Measurements from ENCODE around the gene PDCD1. TPM values are rescaled to one million over a fixed set of nuclear protein-coding genes. Genes with fewer than 3 reads are reported as not detected.

Gene PDCD1
- total and polyA plus RNA-seq, 2 of the 13 experiments (the other 11 are each of a cell fraction or from before 2014, with no cell fraction given), result 0.04 TPM; not detected in 1

GRCh38 chr2:241804326-241805229, 54.1 kb downstream of the PDCD1 start (continued):
- peak; percentile 26; the same call in 1 of the 2 replicates for TF ChIP-seq CTCF (CRISPR knock-in tag; IDR thresholded peaks at IDR 0.05)
- no peak for TF ChIP-seq ZNF556 (CRISPR knock-in tag; IDR thresholded peaks at IDR 0.05; ENCODE audit: borderline replicate concordance)
- TF ChIP-seq CEBPZ (IDR thresholded peaks at IDR 0.05; ENCODE audit: low read length), result no peak
- TF ChIP-seq POLR2A (IDR thresholded peaks at IDR 0.05; ENCODE audit: insufficient read depth in 1 of 2, low read depth in 2 of 2, low read length in 2 of 2), result no peak
- no peak for TF ChIP-seq SP5 (CRISPR knock-in tag; IDR thresholded peaks at IDR 0.05; ENCODE audit: borderline replicate concordance, low read depth)
- TF ChIP-seq RAD51 (IDR thresholded peaks at IDR 0.05; ENCODE audit: borderline replicate concordance), result no peak
- TF ChIP-seq RXRA (CRISPR knock-in tag; IDR thresholded peaks at IDR 0.05), result 0 out of 2 replicates have a peak, but pooled peaks have one; percentile 16
- no peak for TF ChIP-seq MATR3 (CRISPR knock-in tag; IDR thresholded peaks at IDR 0.05)
- TF ChIP-seq RBM22 (optimal IDR thresholded peaks at IDR 0.05; ENCODE audit: low read length), result peak; percentile 24
- TF ChIP-seq ZNF737 (CRISPR knock-in tag; IDR thresholded peaks at IDR 0.05; ENCODE audit: borderline replicate concordance), result no peak
- no peak for TF ChIP-seq AGO1 (IDR thresholded peaks at IDR 0.05; ENCODE audit: low read depth, low read length, poor library complexity, severe bottlenecking)
- no peak for TF ChIP-seq ZNF639 (CRISPR knock-in tag; conservative IDR thresholded peaks at IDR 0.05)
- no peak for TF ChIP-seq HNRNPH1 (optimal IDR thresholded peaks at IDR 0.05; ENCODE audit: low read depth, low read length)
- no peak for TF ChIP-seq NCOR1 (IDR thresholded peaks at IDR 0.05; ENCODE audit: borderline replicate concordance, low read length)
- no peak for TF ChIP-seq TP53 (CRISPR knock-in tag; conservative IDR thresholded peaks at IDR 0.05)
- TF ChIP-seq TOE1 (CRISPR knock-in tag; IDR thresholded peaks at IDR 0.05), result no peak
- no peak for TF ChIP-seq NFIB (CRISPR knock-in tag; IDR thresholded peaks at IDR 0.05; ENCODE audit: borderline replicate concordance)
- TF ChIP-seq NFATC3 (CRISPR knock-in tag; IDR thresholded peaks at IDR 0.05), result no peak
- TF ChIP-seq FOXO1 (CRISPR knock-in tag; IDR thresholded peaks at IDR 0.05), result no peak
- peak; percentile 56; the same call in 1 of the 2 replicates for TF ChIP-seq HNRNPL (IDR thresholded peaks at IDR 0.05; ENCODE audit: low read depth, low read length)
- TF ChIP-seq ZNF256 (CRISPR knock-in tag; conservative IDR thresholded peaks at IDR 0.05), result no peak
